Neural progenitor cell (in vitro differentiated cells): Measurements from ENCODE around the gene GRHL1. TPM values are rescaled to one million over a fixed set of nuclear protein-coding genes. Genes with fewer than 3 reads are reported as not detected.
A peak's percentile ranks its signal among the peaks of the same experiment; 100 is the strongest.

Experiments used
- DNase-seq: peaks from one replicate; pipeline ENCODE4 v3.0.0-alpha.2; 2016; ENCODE audit warnings: low spot score
- H2AFZ ChIP-seq: fragments of 200-600 bp; sonication (generic); replicated peaks from 2 replicates; pipeline ENCODE4 v1.6.1; 2016; ENCODE audit warnings: antibody characterized with exemption
- H3F3A ChIP-seq: fragments of 200-600 bp; sonication (generic); 2 replicates; pipeline ENCODE4 v1.6.1; 2016; ENCODE audit warnings: antibody characterized with exemption, low read depth
- H3K27ac ChIP-seq: fragments of 200-600 bp; sonication (generic); 2 replicates; pipeline ENCODE4 v1.5.1; 2016; ENCODE audit warnings: mild to moderate bottlenecking
- H3K27me3 ChIP-seq: fragments of 200-600 bp; sonication (generic); 2 replicates; pipeline ENCODE4 v1.6.1; 2016; ENCODE audit warnings: mild to moderate bottlenecking, moderate library complexity
- H3K36me3 ChIP-seq: fragments of 200-600 bp; sonication (generic); 2 replicates; pipeline ENCODE4 v1.5.1; 2016
- H3K4me1 ChIP-seq: fragments of 200-600 bp; sonication (generic); 2 replicates; pipeline ENCODE4 v1.6.1; 2016; ENCODE audit warnings: mixed run types
- H3K4me2 ChIP-seq: fragments of 200-600 bp; sonication (generic); 2 replicates; pipeline ENCODE4 v1.6.1; 2016
- H3K4me3 ChIP-seq: fragments of 200-600 bp; sonication (generic); 2 replicates; pipeline ENCODE4 v1.5.1; 2016
- H3K79me2 ChIP-seq: fragments of 200-600 bp; sonication (generic); 2 replicates; pipeline ENCODE4 v1.6.1; 2016; ENCODE audit warnings: low read depth
- H3K9ac ChIP-seq: fragments of 200-600 bp; sonication (generic); 2 replicates; pipeline ENCODE4 v1.6.1; 2016
- H3K9me3 ChIP-seq: fragments of 200-600 bp; sonication (generic); 2 replicates; pipeline ENCODE4 v1.5.1; 2016; ENCODE audit warnings: low read depth
- H4K20me1 ChIP-seq: fragments of 200-600 bp; sonication (generic); 2 replicates; pipeline ENCODE4 v1.6.1; 2016; ENCODE audit warnings: low read depth
- H3K27ac Mint-ChIP-seq: 3 replicates; pipeline ENCODE4 v1.8.0; 2021; ENCODE audit warnings: mixed read lengths
- H3K27me3 Mint-ChIP-seq: 2 replicates; pipeline ENCODE4 v1.8.0; 2022; ENCODE audit warnings: low read depth, mild to moderate bottlenecking, inconsistent platforms, moderate library complexity, mixed read lengths; ENCODE audit not compliant: insufficient read depth
- H3K36me3 Mint-ChIP-seq: 3 replicates; pipeline ENCODE4 v1.8.0; 2021; ENCODE audit warnings: mixed read lengths
- H3K4me1 Mint-ChIP-seq: 3 replicates; pipeline ENCODE4 v1.8.0; 2021; ENCODE audit warnings: mixed read lengths
- H3K4me3 Mint-ChIP-seq: 3 replicates; pipeline ENCODE4 v1.8.0; 2021; ENCODE audit warnings: mild to moderate bottlenecking, moderate library complexity, mixed read lengths
- H3K9me3 Mint-ChIP-seq: 3 replicates; pipeline ENCODE4 v1.8.0; 2020; ENCODE audit warnings: mixed read lengths
- CTCF ChIP-seq: fragments of 200-600 bp; sonication (generic); IDR thresholded peaks from 2 replicates; pipeline ENCODE4 v1.5.1; 2017; ENCODE audit warnings: antibody characterized with exemption, mild to moderate bottlenecking
- EZH2 ChIP-seq: fragments of 200-600 bp; sonication (generic); IDR thresholded peaks from 2 replicates; pipeline ENCODE4 v1.6.1; 2017; ENCODE audit warnings: antibody characterized with exemption, mild to moderate bottlenecking, moderate library complexity
- EZH2phosphoT487 ChIP-seq: fragments of 200-600 bp; sonication (generic); IDR thresholded peaks from 2 replicates; pipeline ENCODE4 v1.6.1; 2017; ENCODE audit warnings: antibody characterized with exemption
- total RNA-seq: library from RNA; depleted of rRNA; stranded (reverse); fragments of >200 nt; gene quantifications from 2 replicates; pipeline ENCODE4 v1.2.3, GENCODE V29; 2015; ENCODE audit warnings: low replicate concordance

GRHL1 gene
- total RNA-seq, 1 donor from 2014 or later: 5.8 TPM

GRCh38 chr2:10002681-10003080, 51.2 kb downstream of the GRHL1 start:
- Mint-ChIP-seq H3K4me1 (peaks cover 11% of the 10 kb centered on the region), H3K4me3 (no peak overlapping the region), H3K36me3 (no peaks in the 10 kb centered on the region), H3K27ac (no peak overlapping the region), H3K9me3 (no peaks in the 10 kb centered on the region), H3K27me3 (peaks cover 9% of the 10 kb centered on the region)
- no peaks in the 10 kb centered on the region for H3K9me3 ChIP-seq
- H4K20me1 ChIP-seq: no peaks in the 10 kb centered on the region
- H3K4me2 ChIP-seq: no peak overlapping the region
- no peak for DNase-seq
- H3F3A ChIP-seq: no peaks in the 10 kb centered on the region
- no peaks in the 10 kb centered on the region for H3K79me2 ChIP-seq
- no peaks in the 10 kb centered on the region for H3K27me3 ChIP-seq
- H3K27ac ChIP-seq: no peak overlapping the region
- no peak overlapping the region for H3K4me3 ChIP-seq
- no peak for TF ChIP-seq CTCF
- no peak for TF ChIP-seq EZH2
- no peak for TF ChIP-seq EZH2phosphoT487
- H3K36me3 ChIP-seq: no peaks in the 10 kb centered on the region
- no peak overlapping the region for H3K9ac ChIP-seq
- no peak overlapping the region for H2AFZ ChIP-seq
- H3K4me1 ChIP-seq: no peaks in the 10 kb centered on the region

GRCh38 chr2:10003206-10004125, 52.0 kb downstream of the GRHL1 start:
- no peaks in the 10 kb centered on the region for H3K4me1 ChIP-seq
- H3F3A ChIP-seq: no peaks in the 10 kb centered on the region
- H2AFZ ChIP-seq: no peak overlapping the region
- Mint-ChIP-seq H3K4me3 (no peak overlapping the region), H3K27me3 (peaks cover 7% of the 10 kb centered on the region), H3K9me3 (no peaks in the 10 kb centered on the region), H3K4me1 (peaks cover 18% of the 10 kb centered on the region), H3K36me3 (no peaks in the 10 kb centered on the region), H3K27ac (no peak overlapping the region)
- H3K9me3 ChIP-seq: no peaks in the 10 kb centered on the region
- no peak overlapping the region for H3K4me3 ChIP-seq
- TF ChIP-seq CTCF (no peak), EZH2 (no peak), EZH2phosphoT487 (no peak)
- no peak overlapping the region for H3K4me2 ChIP-seq
- no peaks in the 10 kb centered on the region for H3K36me3 ChIP-seq
- DNase-seq: no peak
- no peaks in the 10 kb centered on the region for H4K20me1 ChIP-seq
- no peaks in the 10 kb centered on the region for H3K27me3 ChIP-seq
- H3K9ac ChIP-seq: no peak overlapping the region
- H3K79me2 ChIP-seq: no peaks in the 10 kb centered on the region
- no peak overlapping the region for H3K27ac ChIP-seq

- no peak overlapping the region for H3K27ac ChIP-seq
- no peak overlapping the region for H2AFZ ChIP-seq
- H3K27me3 ChIP-seq: no peaks in the 10 kb centered on the region
- H3K27me3 Mint-ChIP-seq: peaks cover 7% of the 10 kb centered on the region
- no peak for DNase-seq
- H3K79me2 ChIP-seq: no peaks in the 10 kb centered on the region
- H3K4me1 Mint-ChIP-seq: peaks cover 28% of the 10 kb centered on the region
- no peaks in the 10 kb centered on the region for H3K9me3 Mint-ChIP-seq
- H3K36me3 Mint-ChIP-seq: no peaks in the 10 kb centered on the region
- no peaks in the 10 kb centered on the region for H3F3A ChIP-seq
- H3K9ac ChIP-seq: no peak overlapping the region
- no peaks in the 10 kb centered on the region for H3K36me3 ChIP-seq
- H3K27ac Mint-ChIP-seq: no peak overlapping the region
- H3K4me2 ChIP-seq: no peak overlapping the region
- no peak for TF ChIP-seq EZH2phosphoT487
- no peak for TF ChIP-seq CTCF
- no peak for TF ChIP-seq EZH2
- H3K4me1 ChIP-seq: no peaks in the 10 kb centered on the region
- H3K4me3 Mint-ChIP-seq: peak overlapping the region; percentile 17
- no peaks in the 10 kb centered on the region for H4K20me1 ChIP-seq
- H3K9me3 ChIP-seq: no peaks in the 10 kb centered on the region
- H3K4me3 ChIP-seq: no peak overlapping the region
These were observed 52.9 kb downstream of the GRHL1 start for GRCh38 chr2:10004401-10004800.
